Left ventricle myocardium superior (tissue), 1 donor: Measurements from ENCODE around the gene ACAP1. TPM values are rescaled to one million over a fixed set of nuclear protein-coding genes. Genes with fewer than 3 reads are reported as not detected.

Experiments
- ATAC-seq: fragments of 200-7000 bp; cut with Tn5 transposase; one replicate; pipeline ENCODE4 v1.9.1; 2020; ENCODE audit warnings: mild to moderate bottlenecking, moderate library complexity
- DNase-seq: peaks from one replicate; pipeline ENCODE4 v3.0.0-alpha.2; 2020
- intact Hi-C: fragments of 100-400 bp; cut with micrococcal nuclease; formaldehyde crosslinking; loops from one replicate; pipeline ENCODE4 v1.11.0; 2022
- total RNA-seq: library from RNA; stranded (reverse); fragmentation: NEBNext Ultra II Directional; extraction: Animal tissue kit (Norgen Biotek cat#: 25700); gene quantifications from one replicate; pipeline ENCODE4 v1.2.1, GENCODE V29; 2021
- donor health status: DM: no; HTN: yes; CAD: no; lungs with severe emphysema.

Gene ACAP1
- total RNA-seq, 1 donor from 2014 or later = 17.3 TPM

DNA sequence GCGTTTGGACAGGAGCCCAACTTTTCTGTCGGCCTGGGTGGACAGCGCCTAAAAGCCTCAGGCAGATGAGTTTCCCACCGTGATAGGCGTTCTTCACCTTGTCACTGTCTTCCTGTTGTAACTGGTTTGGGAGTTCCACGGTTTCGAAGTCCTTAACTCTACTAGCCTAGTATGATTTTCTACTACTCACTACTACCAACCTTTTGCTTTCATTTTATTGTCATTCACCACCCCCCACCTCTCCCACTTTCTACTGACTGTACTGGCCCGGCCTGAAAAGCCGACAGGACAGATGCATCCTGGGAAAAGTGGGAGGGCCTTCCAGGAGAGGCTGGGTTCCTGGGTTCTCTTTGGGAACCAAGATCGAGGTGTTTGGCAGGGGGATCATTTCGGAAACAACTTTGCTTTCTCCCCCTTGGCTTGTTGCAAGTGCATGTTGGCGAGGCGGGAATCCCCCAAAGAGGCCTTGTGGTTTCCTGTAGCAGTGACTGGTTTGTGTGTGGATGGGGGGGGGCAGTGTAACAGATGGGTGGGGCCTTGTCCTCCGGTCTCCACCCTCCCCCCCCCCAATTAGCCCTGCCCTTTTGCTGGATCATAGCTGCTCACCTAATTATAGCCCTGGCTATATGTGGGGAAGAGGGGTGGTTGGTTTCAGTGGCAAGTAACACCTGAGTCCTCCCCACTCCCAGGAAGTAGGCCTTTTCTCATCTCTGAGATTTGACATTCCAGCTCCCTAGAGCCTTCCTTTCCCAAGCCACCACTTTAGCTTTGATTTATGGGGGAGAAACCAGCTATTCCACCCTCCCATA lies 27.5 kb upstream of the ACAP1 start:
- intact Hi-C loops = no loop called here
- DNase-seq = peak; percentile 61
- peak; percentile 16 for ATAC-seq

DNA sequence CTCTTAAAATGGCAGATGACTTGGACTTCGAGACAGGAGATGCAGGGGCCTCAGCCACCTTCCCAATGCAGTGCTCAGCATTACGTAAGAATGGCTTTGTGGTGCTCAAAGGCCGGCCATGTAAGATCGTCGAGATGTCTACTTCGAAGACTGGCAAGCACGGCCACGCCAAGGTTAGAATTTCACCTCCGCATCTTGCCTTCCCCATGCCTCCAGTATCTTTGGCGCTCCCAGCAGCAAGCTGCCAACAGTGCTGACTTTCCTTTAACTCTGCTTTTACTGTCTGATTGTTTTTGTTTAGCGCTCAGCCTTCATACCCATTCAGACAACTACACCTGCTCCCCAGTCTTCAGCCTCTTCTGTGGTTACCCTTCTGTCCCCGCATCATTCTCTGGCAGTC lies 26.7 kb upstream of the ACAP1 start:
- intact Hi-C loops = no loop called here
- DNase-seq = no peak
- ATAC-seq = no peak

DNA sequence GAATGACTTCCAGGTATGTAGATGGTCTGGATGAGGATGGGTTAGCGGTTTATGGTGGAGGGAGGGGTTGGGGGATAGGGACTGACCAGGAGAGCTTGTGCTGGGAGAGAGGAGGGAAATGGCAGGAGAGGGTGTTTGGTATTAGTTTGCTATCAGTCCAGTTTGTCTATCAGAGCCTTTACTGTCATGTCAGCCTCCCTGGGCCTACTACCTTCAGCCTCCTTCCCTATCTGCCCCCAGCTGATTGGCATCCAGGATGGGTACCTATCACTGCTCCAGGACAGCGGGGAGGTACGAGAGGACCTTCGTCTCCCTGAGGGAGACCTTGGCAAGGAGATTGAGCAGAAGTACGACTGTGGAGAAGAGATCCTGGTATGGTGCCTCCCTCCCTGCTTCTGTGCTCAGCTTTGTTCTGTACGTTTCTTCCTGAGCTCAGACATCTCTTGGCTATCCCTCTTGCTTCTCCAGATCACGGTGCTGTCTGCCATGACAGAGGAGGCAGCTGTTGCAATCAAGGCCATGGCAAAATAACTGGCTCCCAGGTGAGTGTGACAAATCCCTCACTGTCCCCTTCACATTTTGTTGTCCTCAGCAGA lies 25.1 kb upstream of the ACAP1 start:
- intact Hi-C loops = no loop called here
- no peak for ATAC-seq
- DNase-seq = no peak

DNA sequence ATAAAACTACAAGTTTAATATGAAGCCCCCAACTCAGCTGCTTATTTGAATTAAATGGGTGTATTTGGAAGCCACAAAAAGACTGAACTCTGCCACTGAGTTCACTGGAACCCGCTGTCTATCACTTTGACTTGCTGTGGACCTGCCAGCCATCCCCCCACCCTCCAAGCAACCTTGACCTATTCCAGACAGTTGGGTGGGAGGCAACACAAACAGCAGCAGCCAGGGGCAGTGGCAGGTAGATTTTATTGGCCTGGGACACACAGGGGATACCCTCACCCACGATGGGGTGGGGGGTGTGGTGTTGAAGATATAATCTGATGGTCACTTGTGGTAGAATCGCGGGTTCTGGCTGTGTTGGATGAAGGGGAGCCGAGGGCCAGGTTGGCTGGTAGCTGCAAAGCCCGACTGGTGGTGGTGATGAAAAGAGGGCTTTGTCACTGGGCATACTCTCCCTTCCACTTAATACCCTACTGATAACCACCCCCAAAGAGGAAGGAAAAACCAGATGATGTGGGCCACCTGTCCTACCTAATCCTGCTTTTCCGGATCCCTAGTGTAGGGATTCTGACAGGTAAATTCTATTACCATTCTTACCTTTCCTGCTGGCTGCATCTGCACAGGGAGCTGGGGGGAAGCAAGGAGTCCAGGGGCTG lies 23.8 kb upstream of the ACAP1 start:
- no peak for DNase-seq
- intact Hi-C loops = no loop called here

DNA sequence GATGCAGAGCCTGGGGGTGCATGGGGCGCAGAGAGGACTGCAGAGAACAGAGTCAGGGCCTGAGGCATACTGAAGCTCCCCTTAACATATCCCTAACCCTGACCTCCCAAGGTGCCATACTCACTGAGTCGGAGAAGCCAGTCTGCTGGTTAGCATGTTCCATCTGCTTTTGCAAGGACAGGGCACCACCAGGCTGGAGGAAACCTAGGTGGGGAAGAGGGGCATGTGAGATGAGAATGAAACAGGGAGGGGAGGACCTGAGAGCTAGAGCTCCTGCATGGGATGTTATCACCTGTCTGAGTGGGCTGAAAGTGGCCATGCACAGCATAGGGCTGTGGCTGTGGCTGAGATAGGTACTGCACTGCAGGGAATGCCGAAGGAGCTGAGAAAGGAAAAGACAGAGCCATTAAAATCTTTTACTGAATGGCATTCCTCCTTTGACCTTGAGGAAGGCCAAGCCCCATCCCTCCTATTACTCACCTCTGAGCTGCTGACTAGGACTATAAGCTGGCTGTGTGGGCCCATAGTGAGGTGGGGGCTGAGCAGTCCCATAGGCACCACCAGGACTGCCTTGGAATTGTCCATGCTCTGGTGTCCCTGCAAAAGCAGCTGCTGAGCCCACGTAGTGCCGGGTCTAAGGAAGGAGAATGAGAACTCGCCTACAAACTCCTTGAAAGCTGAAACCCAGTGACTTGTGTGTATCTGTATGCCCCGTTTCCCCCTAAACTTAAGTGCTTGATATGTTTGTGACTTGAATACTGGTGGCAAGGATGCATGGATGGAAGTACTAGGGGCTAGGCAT lies 23.0 kb upstream of the ACAP1 start:
- DNase-seq (no peak), ATAC-seq (no peak)

More for the DNA sequence above, 23.8 kb upstream of the ACAP1 start:
- no peak for ATAC-seq

DNA sequence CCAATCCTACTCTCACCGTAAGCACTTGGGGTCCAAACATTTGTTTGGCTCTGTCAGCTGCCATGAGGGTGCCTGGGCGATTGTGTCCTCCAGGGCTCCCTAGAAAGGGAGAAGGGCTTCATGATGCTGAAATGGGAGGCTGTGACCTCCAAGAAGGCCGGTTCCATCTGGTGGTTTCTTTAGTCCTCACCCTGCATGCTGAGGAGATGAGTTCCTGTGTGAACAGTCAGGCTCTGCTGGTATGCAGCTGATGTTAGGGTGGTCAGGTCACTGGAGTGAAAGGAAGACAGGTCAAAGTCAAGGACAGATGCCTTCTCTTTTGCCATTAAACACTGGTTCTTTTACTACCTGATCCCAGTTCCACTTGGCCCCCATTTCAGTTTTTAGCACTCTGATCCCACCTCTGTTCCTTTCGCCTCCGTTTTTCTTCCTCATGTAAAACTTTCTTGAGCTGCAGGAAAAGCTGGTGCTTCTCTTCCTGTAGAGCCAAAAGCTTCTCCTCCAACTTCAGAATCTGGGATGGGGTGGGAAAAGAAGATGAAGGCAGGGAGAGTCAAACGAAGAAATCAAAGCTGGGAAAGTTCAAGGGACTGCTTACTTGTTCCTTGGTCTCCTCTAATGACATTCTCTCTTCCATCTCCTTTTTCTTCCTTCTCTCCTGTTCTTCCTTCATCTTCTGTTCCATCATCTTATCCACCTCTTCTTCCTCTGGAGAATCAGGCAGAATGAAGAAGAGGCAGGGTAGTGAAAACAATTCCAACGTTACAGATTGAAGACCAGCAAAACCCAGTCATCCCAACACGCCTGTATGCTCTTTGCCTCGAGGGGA lies 22.2 kb upstream of the ACAP1 start:
- intact Hi-C loops = no loop called here
- DNase-seq (no peak), ATAC-seq (no peak)

More for the DNA sequence above, 23.0 kb upstream of the ACAP1 start:
- intact Hi-C loops = no loop called here

DNA sequence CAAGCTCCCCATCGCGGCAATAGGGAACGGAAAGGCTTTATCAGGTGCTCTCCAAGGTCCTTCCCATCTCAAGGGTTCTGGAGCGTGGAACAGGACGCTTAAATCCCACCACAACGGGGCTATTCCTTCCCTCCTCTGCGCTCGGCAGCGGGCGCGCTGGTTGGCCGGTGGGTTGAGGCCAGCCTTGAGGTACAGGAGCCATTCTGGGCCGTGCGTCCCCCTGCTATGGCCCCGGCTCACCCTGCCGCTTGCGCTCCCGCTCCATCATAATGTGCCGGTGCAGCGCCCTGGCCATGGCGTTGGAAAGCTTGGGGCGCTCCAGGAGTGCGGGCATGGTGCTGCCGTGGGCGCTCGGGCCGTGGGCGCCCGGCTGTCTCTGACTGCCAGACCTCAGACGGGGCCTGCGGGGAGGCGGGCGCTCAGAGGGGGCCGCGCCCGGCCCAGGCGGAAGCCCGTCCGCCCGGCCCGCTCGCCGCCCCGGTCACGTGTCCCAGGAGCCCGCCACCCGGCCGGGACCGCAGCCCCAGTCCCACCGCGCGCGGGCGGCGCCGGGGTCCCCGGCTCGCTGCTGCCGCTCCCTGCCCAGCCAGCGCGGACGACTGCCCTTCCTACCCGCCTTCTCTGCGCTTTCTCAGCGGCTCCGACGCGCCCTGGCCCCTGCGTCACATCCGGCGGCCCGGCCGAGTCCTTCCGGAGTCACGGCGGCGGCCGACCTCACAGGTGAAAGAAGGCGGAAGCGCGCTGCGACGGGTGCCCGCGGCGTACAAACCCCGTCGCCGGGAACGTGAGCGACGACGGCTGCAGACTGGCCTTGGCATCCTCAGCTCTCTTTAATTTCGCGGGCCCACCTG lies 21.4 kb upstream of the ACAP1 start, which contains the start of gene GPS2:
TSS of gene GPS2 (minus strand) at position 642 of the 851 bp plus-strand sequence. CDS start at position 334, 308 bp downstream.
- DNase-seq (peak; percentile 96), ATAC-seq (peak; percentile 89)
- intact Hi-C loops = no loop called here

DNA sequence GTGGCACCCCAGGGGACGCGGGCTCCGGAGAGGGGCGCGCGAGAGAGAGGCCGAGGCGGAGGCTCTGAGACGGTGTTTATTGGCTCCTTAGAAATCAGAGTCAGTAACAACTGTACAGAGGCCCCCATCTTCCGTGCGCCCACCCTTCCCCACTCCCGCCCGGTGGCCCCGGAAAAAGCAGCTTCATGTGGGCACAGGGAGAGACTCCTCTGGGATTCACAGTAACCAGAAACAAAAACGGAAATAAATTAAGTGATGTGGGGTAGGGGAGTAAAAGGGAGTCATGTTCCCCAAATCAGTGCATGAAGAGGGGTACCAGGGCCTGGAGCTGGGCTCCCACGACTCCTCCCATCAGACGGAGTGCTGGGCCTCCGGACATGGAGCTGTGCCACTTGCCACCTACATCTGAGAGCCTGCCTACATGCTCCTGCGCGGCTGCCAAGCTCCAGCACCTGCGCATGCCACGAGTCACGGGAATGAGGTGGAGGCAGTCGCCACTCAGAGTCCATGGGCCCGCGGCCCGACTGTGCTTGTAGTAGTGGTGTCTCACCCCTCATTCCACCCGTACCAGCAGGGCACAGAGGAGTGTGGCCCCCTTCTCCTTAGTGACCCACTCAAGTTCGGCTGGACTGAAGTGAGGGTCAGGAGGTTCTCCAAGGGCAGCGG lies 20.6 kb upstream of the ACAP1 start:
- ATAC-seq = peak; percentile 6
- intact Hi-C loops = no loop called here
- DNase-seq = no peak

DNA sequence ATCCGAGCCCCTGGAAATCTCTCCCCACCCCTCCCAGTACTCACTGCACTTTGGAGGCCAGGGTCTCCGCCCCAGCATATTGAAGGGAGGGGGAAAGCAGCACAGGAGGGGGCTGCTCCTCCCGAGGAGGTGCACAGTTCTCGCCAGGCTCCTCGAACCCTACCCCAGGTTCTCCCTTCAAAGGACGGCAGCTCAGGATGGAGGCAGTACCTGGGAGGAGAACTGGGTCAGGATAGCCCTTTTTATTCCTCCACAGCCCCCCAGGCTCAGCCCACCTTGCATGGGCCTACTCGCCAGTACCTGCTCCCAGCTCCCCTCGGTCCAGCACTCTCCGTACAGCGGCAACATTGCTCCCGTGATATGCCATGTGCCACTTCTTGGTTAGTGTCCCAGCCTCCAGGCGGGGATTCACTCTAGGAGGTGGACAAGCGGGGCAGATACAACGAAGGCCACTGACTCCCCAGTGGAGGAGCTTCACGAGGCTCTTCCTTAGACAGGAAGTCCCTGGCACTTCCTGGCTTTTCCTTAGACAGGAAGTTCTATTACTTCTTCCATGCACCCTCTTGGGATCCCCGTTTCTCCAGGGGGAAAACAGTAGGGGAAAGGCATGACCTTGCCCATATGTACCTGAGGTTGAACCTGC lies 19.0 kb upstream of the ACAP1 start:
- DNase-seq = no peak
- intact Hi-C loops = no loop called here
- ATAC-seq = no peak

DNA sequence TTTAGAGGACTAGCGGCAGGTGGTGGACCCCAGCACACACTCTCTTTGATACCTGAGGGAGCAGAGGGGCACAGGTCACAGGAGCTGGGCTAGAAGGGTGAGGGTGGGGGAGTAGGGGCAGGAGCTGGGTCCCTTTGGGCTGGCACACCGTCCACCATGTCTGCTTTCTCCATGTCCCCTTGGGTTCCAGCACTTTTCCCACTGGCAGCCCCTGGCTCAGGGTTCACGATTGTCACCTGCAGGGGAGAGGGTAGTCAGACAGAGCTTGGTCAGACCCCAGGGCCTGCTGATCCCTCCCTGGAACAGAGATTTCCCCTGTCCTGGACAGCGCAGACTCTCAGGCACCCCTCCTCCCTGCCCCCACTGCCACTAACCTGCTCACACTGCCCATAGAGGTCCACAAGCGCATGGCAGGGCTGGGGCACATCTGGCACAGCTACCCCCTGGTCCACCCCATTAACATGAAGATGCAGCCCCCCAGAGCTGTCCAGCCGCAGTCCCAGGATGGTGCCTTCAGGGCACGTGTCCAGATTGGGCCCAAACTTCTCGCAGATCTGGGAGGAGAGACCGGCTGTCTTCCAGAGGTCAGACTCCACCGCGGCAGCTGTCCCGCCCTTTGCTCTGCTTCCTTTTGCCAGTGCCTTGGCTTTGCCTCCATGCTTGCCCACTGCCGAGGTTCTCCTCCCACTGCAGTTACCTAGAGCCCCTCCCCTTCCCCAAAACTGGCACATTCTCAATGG lies 18.0 kb upstream of the ACAP1 start:
- ATAC-seq (no peak), DNase-seq (no peak)
- intact Hi-C loops = no loop called here

DNA sequence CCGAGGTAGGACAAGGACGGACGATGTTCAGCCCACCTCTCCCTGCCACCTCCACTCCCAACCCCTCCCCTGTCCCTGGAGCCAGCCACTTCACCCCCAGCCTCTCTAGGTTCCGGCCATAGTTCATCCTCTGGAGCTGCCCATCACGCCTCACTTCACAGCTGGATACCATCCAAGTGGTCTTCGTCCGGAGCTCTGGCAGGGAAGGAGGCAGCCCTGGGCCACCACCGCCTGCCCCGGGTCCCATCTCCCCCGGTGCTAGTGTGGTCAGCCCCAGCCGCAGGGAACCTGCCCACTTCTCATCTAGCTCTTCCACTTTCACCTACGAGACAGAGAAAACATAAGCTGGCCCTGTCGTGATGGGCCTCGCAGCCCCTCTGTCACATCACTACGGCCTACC lies 14.9 kb upstream of the ACAP1 start:
- intact Hi-C loops = no loop called here

DNA sequence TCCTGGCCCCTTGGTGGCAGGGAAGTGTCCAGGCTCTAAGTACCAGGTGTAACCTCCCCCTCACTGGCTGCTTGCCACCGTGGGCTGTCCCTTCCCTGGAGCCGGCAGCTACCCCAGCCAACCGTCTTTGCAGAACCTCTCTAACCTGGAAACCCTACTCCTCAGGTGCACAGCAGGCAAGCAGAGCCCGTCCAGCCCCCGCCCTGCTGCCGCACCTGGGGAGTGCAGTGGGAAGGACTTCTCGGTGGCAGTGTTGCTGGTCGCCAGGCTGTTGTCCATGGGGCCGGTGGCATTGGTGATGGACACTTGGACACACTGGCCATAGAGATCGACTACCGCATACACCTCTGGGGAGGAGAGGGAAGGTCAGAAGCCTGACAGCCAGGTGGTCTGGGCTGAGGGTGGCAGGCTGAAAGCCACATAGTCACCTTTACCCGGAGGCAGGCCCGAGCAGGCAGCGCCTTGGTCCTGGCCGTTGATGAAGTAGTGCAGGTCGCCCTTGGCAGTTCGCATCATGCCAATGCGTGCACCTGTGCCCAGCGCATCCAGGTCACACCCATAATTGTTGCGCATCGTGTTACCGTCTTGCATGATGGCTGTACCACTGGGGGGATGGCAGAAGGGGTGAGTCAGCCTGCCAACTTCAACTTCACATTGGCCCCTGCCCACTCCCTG lies 13.7 kb upstream of the ACAP1 start:
- ATAC-seq (no peak), DNase-seq (no peak)
- intact Hi-C loops = no loop called here

More for the DNA sequence above, 14.9 kb upstream of the ACAP1 start:
- ATAC-seq (no peak), DNase-seq (no peak)

DNA sequence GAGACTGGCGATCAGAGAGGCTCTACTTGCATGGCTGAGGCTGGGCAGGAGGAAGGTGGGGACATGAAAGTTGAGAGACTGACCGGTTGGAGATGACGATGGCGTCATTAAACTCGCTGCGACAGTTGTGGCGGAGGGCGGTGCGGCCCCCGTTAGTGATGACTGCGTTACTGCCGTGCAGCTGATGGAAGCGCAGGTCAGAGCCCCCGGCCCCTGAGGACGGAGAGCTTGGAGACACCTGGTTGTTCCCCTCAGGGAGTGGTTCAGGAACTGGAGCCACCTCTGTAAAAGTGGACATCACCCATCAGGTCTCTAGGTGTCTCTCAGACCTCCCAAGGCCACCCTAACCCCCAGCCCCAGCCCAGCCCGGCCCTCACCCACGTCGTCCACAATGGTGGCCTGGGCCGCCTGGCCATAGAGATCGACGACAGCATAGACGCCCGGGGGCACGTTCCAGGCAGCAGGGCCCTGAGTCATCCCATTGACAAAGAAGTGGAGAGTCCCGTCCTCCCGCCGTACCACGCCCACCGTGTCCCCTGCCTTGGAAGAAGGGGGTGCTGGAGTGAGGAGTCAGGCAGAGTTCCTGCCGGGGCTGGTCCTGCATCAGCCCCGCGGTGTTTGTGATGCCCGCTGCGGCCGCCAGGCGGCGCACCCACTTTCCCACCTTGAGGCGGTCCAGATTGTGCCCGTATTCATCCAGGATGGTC lies 12.4 kb upstream of the ACAP1 start:
- intact Hi-C loops = no loop called here
- DNase-seq (peak; percentile 72), ATAC-seq (peak; percentile 20)

DNA sequence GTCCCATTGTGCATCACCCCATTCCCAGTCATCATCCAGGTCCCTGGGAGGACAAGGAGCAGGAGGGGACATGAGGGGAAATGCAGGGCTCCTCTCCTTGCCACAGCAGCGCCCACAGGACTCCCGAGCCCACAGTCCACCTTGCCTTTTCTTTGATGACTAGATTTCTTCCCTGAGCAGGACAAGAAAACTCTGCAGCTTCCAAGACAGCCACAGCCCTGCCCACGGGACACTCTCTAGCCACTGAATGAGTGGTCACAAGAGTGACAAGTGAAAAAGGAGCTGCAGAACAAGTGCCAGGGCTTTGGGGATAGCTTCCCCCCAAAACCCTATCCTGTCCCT lies 11.9 kb upstream of the ACAP1 start:
- intact Hi-C loops = no loop called here
- DNase-seq (no peak), ATAC-seq (no peak)

DNA sequence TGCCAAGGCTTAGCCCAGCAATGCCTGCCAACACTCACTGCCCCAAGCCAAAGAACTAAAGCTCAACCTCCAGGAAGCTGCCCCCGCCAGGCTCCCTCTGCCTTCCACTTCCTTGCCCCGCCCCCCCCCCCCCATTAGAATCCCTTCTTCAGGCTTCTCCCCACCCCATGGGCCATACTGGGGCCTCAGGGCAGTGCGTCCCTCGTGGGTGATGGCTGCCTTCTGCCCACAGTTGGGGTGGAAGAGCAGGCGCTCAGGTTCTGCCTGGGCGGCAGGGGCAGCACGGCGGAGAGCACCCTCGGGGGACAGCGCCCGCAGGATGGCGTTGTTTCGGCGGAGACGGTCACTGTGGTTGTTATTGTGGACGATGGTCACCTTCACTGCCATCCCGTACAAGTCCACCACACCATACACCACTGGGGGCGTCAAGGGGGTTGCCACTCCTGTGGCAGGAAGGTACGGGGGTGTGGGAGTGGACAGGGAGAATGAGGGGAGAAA lies 11.2 kb upstream of the ACAP1 start:
- ATAC-seq = no peak
- DNase-seq = no peak
- intact Hi-C loops = no loop called here
